GM21360 (cell line): Measurements from ENCODE around the gene GTF2F1.
"Not testable (repeated sequence)": the region's sequence is repeated elsewhere in the genome, so short reads cannot be mapped to it uniquely, and the experiment has no call there.

ENCODE experiments used
- ATAC-seq: cut with Tn5 transposase; IDR thresholded peaks from one replicate; pipeline ENCODE4 v1.9.1; 2021; ENCODE audit warnings: mild to moderate bottlenecking, moderate library complexity; ENCODE audit not compliant: unreplicated experiment

The GTF2F1 gene

GRCh38 chr19:6359568-6360341 is 33.2 kb downstream of the GTF2F1 start:
- no peak for ATAC-seq

DNA sequence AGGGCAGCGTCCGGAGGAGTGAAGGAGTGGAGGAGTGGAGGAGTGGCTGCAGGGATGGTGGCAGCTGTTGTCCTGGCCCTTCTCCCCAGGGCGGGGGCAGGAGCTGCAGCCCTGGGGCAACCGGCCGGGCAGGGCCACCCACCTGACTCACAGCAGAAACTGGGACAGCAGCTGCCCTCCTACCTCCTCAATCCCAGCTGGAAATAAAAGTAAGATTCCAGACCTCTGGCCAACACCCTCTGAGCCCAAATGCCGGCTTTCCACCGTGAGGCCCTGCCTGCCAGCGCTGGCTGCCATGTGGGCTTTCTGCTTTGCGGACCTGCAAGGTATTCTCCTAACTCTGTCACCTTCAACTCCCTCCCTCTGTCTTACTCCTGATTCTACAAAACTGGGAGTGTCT is 35.0 kb downstream of the GTF2F1 start:
- no peak for ATAC-seq

DNA sequence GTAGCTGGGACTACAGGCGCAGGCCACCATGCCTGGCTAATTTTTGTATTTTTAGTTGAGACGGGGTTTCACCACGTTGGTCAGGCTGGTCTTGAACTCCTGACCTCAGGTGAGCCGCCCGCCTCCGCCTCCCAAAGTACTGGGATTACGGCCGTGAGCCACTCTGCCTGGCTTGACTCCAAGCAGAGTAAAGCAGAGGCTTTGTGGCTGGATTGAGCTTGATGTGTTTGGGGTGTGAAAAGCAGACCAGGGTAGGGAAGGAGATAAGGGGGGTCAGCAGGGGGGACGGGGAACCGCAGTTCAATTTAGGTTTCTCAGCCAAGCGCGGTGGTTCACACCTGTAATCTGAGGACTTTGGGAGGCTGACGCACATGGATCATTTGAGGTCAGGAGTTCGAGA is 35.8 kb downstream of the GTF2F1 start:
- no peak for ATAC-seq

GRCh38 chr19:6355321-6356040 is 37.5 kb downstream of the GTF2F1 start:
- ATAC-seq, result not testable (repeated sequence)

DNA sequence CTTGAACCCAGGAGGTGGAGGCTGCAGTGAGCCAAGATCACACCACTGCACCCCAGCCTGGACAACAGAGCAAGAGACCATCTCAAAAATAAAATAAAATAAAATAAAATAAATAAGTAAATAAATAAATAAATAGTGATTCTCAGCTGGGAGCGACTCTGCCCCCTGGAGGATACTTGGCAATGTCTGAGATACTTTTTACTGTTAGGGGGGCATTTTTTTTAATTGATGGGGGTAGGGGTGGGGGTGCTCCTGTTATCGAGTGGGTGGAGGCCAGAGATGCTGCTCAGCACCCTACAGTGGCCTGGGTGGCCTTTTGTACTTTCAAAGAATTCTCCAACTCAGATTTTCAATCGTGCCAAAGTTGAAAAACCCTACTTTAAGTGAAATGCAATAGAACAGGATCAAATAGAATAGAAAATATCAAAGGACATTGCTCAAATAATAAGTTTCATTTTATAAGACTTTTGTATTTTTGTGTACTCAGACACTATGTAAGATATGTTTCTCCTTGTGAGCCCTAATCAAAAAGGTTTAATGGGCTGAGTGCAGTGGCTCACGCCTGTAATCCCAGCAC is 38.8 kb downstream of the GTF2F1 start:
- ATAC-seq, result no peak

- no peak for ATAC-seq
Measured at GRCh38 chr19:6352381-6353165, 40.4 kb downstream of the GTF2F1 start.

GRCh38 chr19:6350688-6351087 is 42.3 kb downstream of the GTF2F1 start:
- ATAC-seq, result no peak

DNA sequence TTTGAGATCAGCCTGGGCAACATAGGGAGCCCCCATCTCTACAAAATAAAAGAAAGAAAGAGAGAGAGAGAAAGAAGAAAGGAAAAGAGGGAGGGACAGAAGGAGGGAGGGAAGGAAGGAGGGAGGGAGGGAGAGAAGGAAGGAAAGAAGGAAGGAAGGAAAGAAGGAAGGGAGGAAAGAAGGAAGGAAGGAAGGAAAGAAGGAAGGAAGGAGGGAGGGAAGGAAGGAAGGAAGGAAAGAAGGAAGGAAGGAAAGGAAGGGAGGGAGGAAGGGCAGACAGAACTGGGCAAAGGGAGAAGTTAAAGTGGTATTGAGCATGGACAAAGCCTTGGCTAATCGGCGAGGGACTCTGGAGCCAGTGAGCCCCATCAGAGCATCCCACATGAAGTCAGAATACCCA is 43.7 kb downstream of the GTF2F1 start:
- ATAC-seq, result not testable (repeated sequence)

DNA sequence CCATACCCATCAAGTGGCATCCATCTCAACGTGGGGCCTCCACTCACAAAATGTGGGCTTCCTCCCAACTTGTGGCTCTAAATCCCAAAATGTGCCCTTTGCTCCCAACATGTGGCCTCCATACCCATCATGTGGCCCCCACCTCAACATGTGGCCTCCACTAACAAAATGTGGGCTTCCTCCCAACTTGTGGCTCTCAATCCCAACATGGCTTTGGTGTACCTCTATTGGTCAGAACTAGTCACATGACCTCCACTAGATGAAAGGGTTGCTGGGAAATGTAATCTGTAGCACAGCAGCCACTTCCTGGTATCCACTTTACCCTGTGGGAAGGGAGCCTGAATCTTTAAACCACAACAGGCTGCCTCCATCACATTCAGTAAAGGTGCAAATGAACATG is 49.5 kb downstream of the GTF2F1 start:
- no peak for ATAC-seq

GRCh38 chr19:6340493-6341201 is 52.3 kb downstream of the GTF2F1 start:
- ATAC-seq, result no peak

GRCh38 chr19:6334490-6335285 is 58.3 kb downstream of the GTF2F1 start:
- ATAC-seq, result no peak

GRCh38 chr19:6333439-6333838 is 59.5 kb downstream of the GTF2F1 start, which contains the start of gene ACER1:
Gene ACER1 (minus strand): TSS chr19:6333612. CDS start chr19:6333551, 61 bp downstream.
- no peak for ATAC-seq
